Measurements from ENCODE around the gene FAM124A. TPM values are rescaled to one million over a fixed set of nuclear protein-coding genes. Genes with fewer than 3 reads are reported as not detected.

FAM124A gene
- polyA plus RNA-seq, 4 donors: 0.22 to 1.8 (median 0.41) TPM; not detected in 1

- no peaks in the 10 kb centered on the region for H3K4me1 ChIP-seq (ENCODE audit: control insufficient read depth in 3 of 3, insufficient read depth in 2 of 3, low read depth in 1 of 3, low read length in 2 of 3)
- H3K4me3 ChIP-seq (ENCODE audit: low read depth in 1 of 3, low read length in 3 of 3): no peak overlapping the region
- 51 to 61% (median 58%) methylated on average over 4 of the region's 4 CpGs for WGBS, 3 donors
- no peaks in the 10 kb centered on the region for H3K36me3 ChIP-seq (ENCODE audit: control insufficient read depth in 3 of 3, insufficient read depth in 2 of 3, low read depth in 1 of 3, low read length in 3 of 3)
- no peak overlapping the region for H3K27ac ChIP-seq (ENCODE audit: low read depth in 1 of 3, low read length in 2 of 3)
- FAIRE-seq (no peak), DNase-seq (no peak)
- H3K27me3 ChIP-seq (ENCODE audit: control insufficient read depth in 3 of 3, insufficient read depth in 3 of 3, low read length in 3 of 3): peaks cover 0 to 3% (median 2%) of the 10 kb centered on the region in 3 donors
- H3K9me3 ChIP-seq (ENCODE audit: control insufficient read depth in 2 of 2, insufficient read depth in 1 of 2, low read depth in 1 of 2, low read length in 1 of 2): no peaks in the 10 kb centered on the region
These were observed 40.3 kb upstream of the FAM124A start for GRCh38 chr13:51181786-51182383.

GRCh38 chr13:51191743-51192142, 30.5 kb upstream of the FAM124A start:
- H3K9me3 ChIP-seq (ENCODE audit: control insufficient read depth in 2 of 2, insufficient read depth in 1 of 2, low read depth in 1 of 2, low read length in 1 of 2): no peaks in the 10 kb centered on the region
- H3K27me3 ChIP-seq (ENCODE audit: control insufficient read depth in 3 of 3, insufficient read depth in 3 of 3, low read length in 3 of 3): no peaks in the 10 kb centered on the region
- H3K27ac ChIP-seq (ENCODE audit: low read depth in 1 of 3, low read length in 2 of 3): no peak overlapping the region
- WGBS, 3 donors: 89 to 90% (median 90%) methylated on average over 12 of the region's 12 CpGs
- H3K36me3 ChIP-seq (ENCODE audit: control insufficient read depth in 3 of 3, insufficient read depth in 2 of 3, low read depth in 1 of 3, low read length in 3 of 3): no peaks in the 10 kb centered on the region
- no peak for FAIRE-seq
- H3K4me3 ChIP-seq (ENCODE audit: low read depth in 1 of 3, low read length in 3 of 3): no peak overlapping the region
- H3K4me1 ChIP-seq (ENCODE audit: control insufficient read depth in 3 of 3, insufficient read depth in 2 of 3, low read depth in 1 of 3, low read length in 2 of 3): no peaks in the 10 kb centered on the region
- DNase-seq: no peak

DNA sequence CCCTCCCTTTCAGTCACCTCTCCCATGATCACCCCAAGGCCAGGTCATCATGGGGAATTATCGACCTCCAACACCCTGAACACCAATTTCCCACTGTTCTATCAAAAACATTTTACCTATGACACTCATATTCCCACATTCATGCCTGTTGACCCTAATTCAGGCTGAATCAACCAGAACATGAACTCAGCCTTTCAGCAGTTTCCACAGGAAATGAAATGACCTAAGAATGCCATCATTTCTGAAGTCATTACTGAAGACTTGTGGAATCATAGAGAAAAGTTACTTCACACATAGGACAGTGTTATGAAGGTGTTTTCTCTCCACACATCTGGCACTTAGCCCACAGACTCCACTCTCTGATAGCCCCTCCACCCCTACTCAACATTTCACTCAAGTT, 29.9 kb upstream of the FAM124A start:
- Histone ChIP-seq H3K27ac (ENCODE audit: low read depth in 1 of 3, low read length in 2 of 3) (no peak overlapping the region), H3K36me3 (ENCODE audit: control insufficient read depth in 3 of 3, insufficient read depth in 2 of 3, low read depth in 1 of 3, low read length in 3 of 3) (no peaks in the 10 kb centered on the region), H3K27me3 (ENCODE audit: control insufficient read depth in 3 of 3, insufficient read depth in 3 of 3, low read length in 3 of 3) (no peaks in the 10 kb centered on the region), H3K4me1 (ENCODE audit: control insufficient read depth in 3 of 3, insufficient read depth in 2 of 3, low read depth in 1 of 3, low read length in 2 of 3) (no peaks in the 10 kb centered on the region), H3K4me3 (ENCODE audit: low read depth in 1 of 3, low read length in 3 of 3) (no peak overlapping the region), H3K9me3 (ENCODE audit: control insufficient read depth in 2 of 2, insufficient read depth in 1 of 2, low read depth in 1 of 2, low read length in 1 of 2) (no peaks in the 10 kb centered on the region)
- DNase-seq (no peak), FAIRE-seq (no peak)
- WGBS, 3 donors: 30 to 73% (median 48%) methylated on average over 1 of the region's 1 CpG

- Histone ChIP-seq H3K9me3 (ENCODE audit: control insufficient read depth in 2 of 2, insufficient read depth in 1 of 2, low read depth in 1 of 2, low read length in 1 of 2) (no peaks in the 10 kb centered on the region), H3K27me3 (ENCODE audit: control insufficient read depth in 3 of 3, insufficient read depth in 3 of 3, low read length in 3 of 3) (no peaks in the 10 kb centered on the region), H3K36me3 (ENCODE audit: control insufficient read depth in 3 of 3, insufficient read depth in 2 of 3, low read depth in 1 of 3, low read length in 3 of 3) (no peaks in the 10 kb centered on the region), H3K4me3 (ENCODE audit: low read depth in 1 of 3, low read length in 3 of 3) (no peak overlapping the region), H3K27ac (ENCODE audit: low read depth in 1 of 3, low read length in 2 of 3) (no peak overlapping the region), H3K4me1 (ENCODE audit: control insufficient read depth in 3 of 3, insufficient read depth in 2 of 3, low read depth in 1 of 3, low read length in 2 of 3) (no peaks in the 10 kb centered on the region)
- DNase-seq (no peak), FAIRE-seq (no peak)
- 89 to 93% (median 90%) methylated on average over 2 of the region's 2 CpGs for WGBS, 3 donors
These were observed 28.8 kb upstream of the FAM124A start for GRCh38 chr13:51193387-51193786.

GRCh38 chr13:51194942-51195341, 27.3 kb upstream of the FAM124A start:
- Histone ChIP-seq H3K9me3 (ENCODE audit: control insufficient read depth in 2 of 2, insufficient read depth in 1 of 2, low read depth in 1 of 2, low read length in 1 of 2) (peaks cover 0 to under 1% of the 10 kb centered on the region in 2 donors), H3K36me3 (ENCODE audit: control insufficient read depth in 3 of 3, insufficient read depth in 2 of 3, low read depth in 1 of 3, low read length in 3 of 3) (no peaks in the 10 kb centered on the region), H3K4me3 (ENCODE audit: low read depth in 1 of 3, low read length in 3 of 3) (no peak overlapping the region), H3K4me1 (ENCODE audit: control insufficient read depth in 3 of 3, insufficient read depth in 2 of 3, low read depth in 1 of 3, low read length in 2 of 3) (no peaks in the 10 kb centered on the region), H3K27ac (ENCODE audit: low read depth in 1 of 3, low read length in 2 of 3) (no peak overlapping the region), H3K27me3 (ENCODE audit: control insufficient read depth in 3 of 3, insufficient read depth in 3 of 3, low read length in 3 of 3) (no peaks in the 10 kb centered on the region)
- DNase-seq (no peak), FAIRE-seq (no peak)
- 81 to 91% (median 88%) methylated on average over 8 of the region's 8 CpGs for WGBS, 3 donors

- H3K27ac ChIP-seq (ENCODE audit: low read depth in 1 of 3, low read length in 2 of 3): no peak overlapping the region
- no peak overlapping the region for H3K4me3 ChIP-seq (ENCODE audit: low read depth in 1 of 3, low read length in 3 of 3)
- FAIRE-seq: no peak
- DNase-seq: no peak
- peaks cover 0 to 4% of the 10 kb centered on the region in 2 donors for H3K9me3 ChIP-seq (ENCODE audit: control insufficient read depth in 2 of 2, insufficient read depth in 1 of 2, low read depth in 1 of 2, low read length in 1 of 2)
- 49 to 60% (median 56%) methylated on average over 2 of the region's 2 CpGs for WGBS, 3 donors
- no peaks in the 10 kb centered on the region for H3K36me3 ChIP-seq (ENCODE audit: control insufficient read depth in 3 of 3, insufficient read depth in 2 of 3, low read depth in 1 of 3, low read length in 3 of 3)
- H3K4me1 ChIP-seq (ENCODE audit: control insufficient read depth in 3 of 3, insufficient read depth in 2 of 3, low read depth in 1 of 3, low read length in 2 of 3): no peaks in the 10 kb centered on the region
- peaks cover 0 to 5% (median 4%) of the 10 kb centered on the region in 3 donors for H3K27me3 ChIP-seq (ENCODE audit: control insufficient read depth in 3 of 3, insufficient read depth in 3 of 3, low read length in 3 of 3)
These were observed 20.3 kb upstream of the FAM124A start for GRCh38 chr13:51201886-51202285.

DNA sequence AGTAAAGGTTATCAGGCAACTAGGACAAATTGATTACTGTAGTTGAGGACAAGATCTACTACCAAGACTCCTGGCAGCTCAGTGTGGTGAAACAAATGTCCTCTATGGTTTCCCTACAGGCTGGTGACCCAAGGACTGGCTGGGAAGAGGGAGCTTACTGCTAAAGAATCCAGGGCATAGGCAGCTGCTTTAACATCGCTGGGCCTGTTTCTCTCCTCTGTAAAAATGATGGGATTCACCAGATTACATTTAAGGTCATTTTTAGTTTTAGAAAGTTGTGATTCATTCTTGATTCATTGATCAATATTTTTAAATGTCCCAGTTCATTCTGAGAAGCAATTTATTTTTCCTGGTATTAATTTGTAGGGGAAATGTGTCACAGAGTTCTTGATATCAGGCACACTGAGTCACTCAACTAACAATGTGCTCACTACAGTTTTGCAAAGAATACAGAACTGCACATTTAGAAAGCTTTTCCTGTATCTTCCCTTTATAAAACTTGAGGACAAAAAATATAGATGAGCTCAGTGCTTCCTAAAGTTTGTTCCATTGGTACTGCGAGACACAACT, 19.6 kb upstream of the FAM124A start:
- 83 to 91% (median 86%) methylated on average over 2 of the region's 2 CpGs for WGBS, 3 donors
- no peak for FAIRE-seq

GRCh38 chr13:51206584-51206983, 15.6 kb upstream of the FAM124A start:
- H3K36me3 ChIP-seq (ENCODE audit: control insufficient read depth in 3 of 3, insufficient read depth in 2 of 3, low read depth in 1 of 3, low read length in 3 of 3): no peaks in the 10 kb centered on the region
- H3K4me3 ChIP-seq (ENCODE audit: low read depth in 1 of 3, low read length in 3 of 3): no peak overlapping the region
- FAIRE-seq (no peak), DNase-seq (no peak)
- H3K9me3 ChIP-seq (ENCODE audit: control insufficient read depth in 2 of 2, insufficient read depth in 1 of 2, low read depth in 1 of 2, low read length in 1 of 2): no peaks in the 10 kb centered on the region
- H3K27ac ChIP-seq (ENCODE audit: low read depth in 1 of 3, low read length in 2 of 3): no peak overlapping the region
- peaks cover 0 to 5% (median 4%) of the 10 kb centered on the region in 3 donors for H3K27me3 ChIP-seq (ENCODE audit: control insufficient read depth in 3 of 3, insufficient read depth in 3 of 3, low read length in 3 of 3)
- H3K4me1 ChIP-seq (ENCODE audit: control insufficient read depth in 3 of 3, insufficient read depth in 2 of 3, low read depth in 1 of 3, low read length in 2 of 3): no peaks in the 10 kb centered on the region
- 87 to 96% (median 90%) methylated on average over 3 of the region's 3 CpGs for WGBS, 3 donors

More for the DNA sequence above, 19.6 kb upstream of the FAM124A start:
- H3K4me1 ChIP-seq (ENCODE audit: control insufficient read depth in 3 of 3, insufficient read depth in 2 of 3, low read depth in 1 of 3, low read length in 2 of 3): no peaks in the 10 kb centered on the region
- H3K36me3 ChIP-seq (ENCODE audit: control insufficient read depth in 3 of 3, insufficient read depth in 2 of 3, low read depth in 1 of 3, low read length in 3 of 3): no peaks in the 10 kb centered on the region
- H3K27ac ChIP-seq (ENCODE audit: low read depth in 1 of 3, low read length in 2 of 3): no peak overlapping the region
- H3K9me3 ChIP-seq (ENCODE audit: control insufficient read depth in 2 of 2, insufficient read depth in 1 of 2, low read depth in 1 of 2, low read length in 1 of 2): peaks cover 0 to 4% of the 10 kb centered on the region in 2 donors
- DNase-seq: no peak
- H3K4me3 ChIP-seq (ENCODE audit: low read depth in 1 of 3, low read length in 3 of 3): no peak overlapping the region
- H3K27me3 ChIP-seq (ENCODE audit: control insufficient read depth in 3 of 3, insufficient read depth in 3 of 3, low read length in 3 of 3): peaks cover 0 to 5% (median 4%) of the 10 kb centered on the region in 3 donors

- WGBS, 3 donors: 39 to 57% (median 46%) methylated on average over 2 of the region's 2 CpGs
- no peaks in the 10 kb centered on the region for H3K36me3 ChIP-seq (ENCODE audit: control insufficient read depth in 3 of 3, insufficient read depth in 2 of 3, low read depth in 1 of 3, low read length in 3 of 3)
- FAIRE-seq (no peak), DNase-seq (no peak)
- peaks cover 0 to 9% (median 4%) of the 10 kb centered on the region in 3 donors for H3K27me3 ChIP-seq (ENCODE audit: control insufficient read depth in 3 of 3, insufficient read depth in 3 of 3, low read length in 3 of 3)
- no peaks in the 10 kb centered on the region for H3K4me1 ChIP-seq (ENCODE audit: control insufficient read depth in 3 of 3, insufficient read depth in 2 of 3, low read depth in 1 of 3, low read length in 2 of 3)
- H3K4me3 ChIP-seq (ENCODE audit: low read depth in 1 of 3, low read length in 3 of 3): no peak overlapping the region
- no peaks in the 10 kb centered on the region for H3K9me3 ChIP-seq (ENCODE audit: control insufficient read depth in 2 of 2, insufficient read depth in 1 of 2, low read depth in 1 of 2, low read length in 1 of 2)
- no peak overlapping the region for H3K27ac ChIP-seq (ENCODE audit: low read depth in 1 of 3, low read length in 2 of 3)
These were observed 14.3 kb upstream of the FAM124A start for GRCh38 chr13:51207881-51208280.
